Upper lobe of left lung (tissue), 4 donors: ENCODE data around the gene ARHGDIA.

ENCODE experiments used
- EP300 ChIP-seq, 4 donors: sonication (generic); formaldehyde crosslinking; IDR thresholded peaks; one replicate each; pipeline ENCODE4 v1.5.1; 2017; ENCODE audit warnings: antibody characterized with exemption in 4 of 4, control low read depth in 2 of 4
- POLR2A ChIP-seq, 4 donors: fragments of 450-650 bp; IDR thresholded peaks; one replicate each; pipeline ENCODE4 v1.5.1; 2016 to 2017; ENCODE audit warnings: antibody characterized with exemption in 4 of 4, mild to moderate bottlenecking in 2 of 4
- POLR2AphosphoS5 ChIP-seq, 2 donors: sonication (generic); formaldehyde crosslinking; IDR thresholded peaks; one replicate each; pipeline ENCODE4 v1.5.1; 2017; ENCODE audit warnings: antibody characterized with exemption in 2 of 2
- TF ChIP-seq, protein P1 (sequence below), 6 experiments: fragments of 450-650 bp in 4 of 6; fragments of 200-600 bp in 2 of 6; sonication (generic) in 2 of 6; IDR thresholded peaks; one replicate each; pipeline ENCODE4 v1.5.1; 2016 to 2019; ENCODE audit warnings: antibody characterized with exemption in 6 of 6

DNA sequence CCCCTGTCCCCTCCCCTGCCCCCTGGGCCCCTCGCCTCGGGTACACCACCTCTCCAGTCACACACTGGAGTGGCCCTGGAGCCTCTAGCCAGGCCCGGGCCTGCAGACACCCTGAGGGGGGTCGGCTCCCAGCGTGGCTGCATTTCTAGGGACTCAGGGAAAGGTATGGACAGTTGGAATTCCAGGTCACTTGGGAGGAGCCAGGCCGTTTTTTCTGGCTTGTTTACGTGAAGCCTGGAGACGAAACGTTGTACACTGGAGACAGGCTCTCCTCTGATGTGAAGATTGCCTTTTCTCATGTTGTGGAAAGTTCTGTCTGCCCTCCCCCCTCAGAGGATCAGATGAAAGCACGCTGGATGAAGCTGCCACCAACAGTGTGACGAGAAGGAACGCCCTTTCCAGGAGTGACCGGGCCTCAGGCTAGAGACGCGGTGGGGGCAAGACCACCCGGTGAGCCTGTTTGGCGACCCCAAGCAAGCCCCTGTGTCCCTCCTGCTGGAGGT is 32.3 kb downstream of the ARHGDIA start:
- TF ChIP-seq POLR2A (IDR thresholded peaks at IDR 0.05): no peak
- TF ChIP-seq, protein P1, sequence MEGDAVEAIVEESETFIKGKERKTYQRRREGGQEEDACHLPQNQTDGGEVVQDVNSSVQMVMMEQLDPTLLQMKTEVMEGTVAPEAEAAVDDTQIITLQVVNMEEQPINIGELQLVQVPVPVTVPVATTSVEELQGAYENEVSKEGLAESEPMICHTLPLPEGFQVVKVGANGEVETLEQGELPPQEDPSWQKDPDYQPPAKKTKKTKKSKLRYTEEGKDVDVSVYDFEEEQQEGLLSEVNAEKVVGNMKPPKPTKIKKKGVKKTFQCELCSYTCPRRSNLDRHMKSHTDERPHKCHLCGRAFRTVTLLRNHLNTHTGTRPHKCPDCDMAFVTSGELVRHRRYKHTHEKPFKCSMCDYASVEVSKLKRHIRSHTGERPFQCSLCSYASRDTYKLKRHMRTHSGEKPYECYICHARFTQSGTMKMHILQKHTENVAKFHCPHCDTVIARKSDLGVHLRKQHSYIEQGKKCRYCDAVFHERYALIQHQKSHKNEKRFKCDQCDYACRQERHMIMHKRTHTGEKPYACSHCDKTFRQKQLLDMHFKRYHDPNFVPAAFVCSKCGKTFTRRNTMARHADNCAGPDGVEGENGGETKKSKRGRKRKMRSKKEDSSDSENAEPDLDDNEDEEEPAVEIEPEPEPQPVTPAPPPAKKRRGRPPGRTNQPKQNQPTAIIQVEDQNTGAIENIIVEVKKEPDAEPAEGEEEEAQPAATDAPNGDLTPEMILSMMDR (IDR thresholded peaks at IDR 0.05): no peak
- TF ChIP-seq POLR2AphosphoS5 (IDR thresholded peaks at IDR 0.05): no peak
- no peak for TF ChIP-seq EP300 (IDR thresholded peaks at IDR 0.05)
